HG03469 (cell line): ENCODE measurements around the gene PLD5.
"Not testable (repeated sequence)": the region's sequence is repeated elsewhere in the genome, so short reads cannot be mapped to it uniquely, and the experiment has no call there.

ENCODE experiments used
- ATAC-seq: cut with Tn5 transposase; IDR thresholded peaks from one replicate; pipeline ENCODE4 v1.9.1; 2021; ENCODE audit warnings: mild to moderate bottlenecking, moderate library complexity, moderate number of reproducible peaks; ENCODE audit not compliant: unreplicated experiment

PLD5 gene

DNA sequence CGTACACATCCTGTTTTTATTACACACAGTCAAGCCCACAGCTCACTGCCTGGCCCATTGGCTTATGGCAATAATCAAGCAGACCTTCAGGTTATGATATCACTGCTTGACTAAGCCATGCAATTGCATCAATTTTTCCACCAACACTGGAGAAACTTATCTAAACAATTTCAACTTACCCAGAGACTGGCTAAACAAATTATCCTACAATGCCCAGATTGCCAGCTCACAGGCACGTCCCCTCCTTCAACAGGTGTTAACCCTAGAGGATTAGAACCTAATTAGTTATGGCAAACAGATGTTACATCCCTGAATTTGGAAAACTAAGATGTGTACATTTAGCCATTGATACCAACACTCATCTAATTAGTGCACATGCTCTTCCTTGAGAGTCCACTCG lies 310.0 kb downstream of the PLD5 start:
- ATAC-seq: not testable (repeated sequence)

DNA sequence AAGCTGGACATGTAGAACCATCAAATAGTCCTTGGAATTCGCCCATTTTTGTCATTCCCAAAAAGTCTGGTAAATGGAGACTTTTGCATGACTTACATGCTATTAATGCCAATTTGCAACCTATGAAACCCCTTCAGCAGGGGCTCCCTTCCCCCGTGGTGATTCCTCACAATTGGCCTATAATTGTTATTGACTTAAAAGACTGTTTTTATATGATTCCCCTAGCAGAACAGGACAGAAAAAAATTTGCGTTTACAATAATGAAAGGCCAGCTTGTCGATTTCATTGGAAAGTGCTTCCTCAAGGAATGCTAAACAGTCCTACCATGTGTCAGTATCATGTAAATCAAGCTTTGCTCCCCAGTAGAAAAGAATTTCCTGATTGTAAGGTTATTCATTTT lies 311.5 kb downstream of the PLD5 start:
- ATAC-seq: not testable (repeated sequence)

- no peak for ATAC-seq
Measured at GRCh38 chr1:242212401-242212800, 312.1 kb downstream of the PLD5 start.

DNA sequence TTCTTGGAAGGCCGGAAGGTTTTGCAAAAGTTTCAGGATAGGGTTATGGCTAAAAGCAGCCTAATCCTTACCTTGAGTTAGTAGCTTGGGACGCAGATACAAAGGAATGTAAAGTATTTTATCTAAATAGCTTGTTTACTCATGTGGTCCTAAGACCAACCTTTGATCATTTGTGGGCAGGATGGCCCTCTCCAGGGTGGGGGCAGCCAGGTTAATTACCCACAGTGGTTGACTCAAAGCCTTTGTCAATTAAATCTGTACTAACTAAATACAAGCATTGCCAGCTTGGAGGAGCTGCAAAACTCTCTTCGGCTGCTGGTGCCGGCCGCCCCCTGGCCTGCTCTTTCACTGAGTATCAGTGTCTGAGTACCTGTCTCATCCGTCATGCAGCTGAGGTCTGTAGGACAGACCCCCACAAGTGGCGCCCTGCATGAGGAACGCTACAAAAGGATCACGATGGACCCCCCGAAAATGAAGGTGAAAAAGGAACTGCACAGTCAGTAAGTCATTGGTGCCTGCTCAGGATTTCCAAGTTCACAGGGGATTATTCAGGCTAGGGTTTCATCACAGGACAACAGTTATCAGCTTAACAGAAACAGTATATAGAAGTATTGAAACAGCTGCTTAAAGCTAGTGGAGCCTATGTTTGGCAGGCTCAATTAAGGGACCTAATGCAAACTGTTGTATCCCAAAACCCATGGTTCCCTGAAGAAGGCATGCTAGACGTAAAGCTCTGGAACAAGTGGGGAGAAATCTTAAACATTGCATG lies 313.1 kb downstream of the PLD5 start:
- no peak for ATAC-seq

DNA sequence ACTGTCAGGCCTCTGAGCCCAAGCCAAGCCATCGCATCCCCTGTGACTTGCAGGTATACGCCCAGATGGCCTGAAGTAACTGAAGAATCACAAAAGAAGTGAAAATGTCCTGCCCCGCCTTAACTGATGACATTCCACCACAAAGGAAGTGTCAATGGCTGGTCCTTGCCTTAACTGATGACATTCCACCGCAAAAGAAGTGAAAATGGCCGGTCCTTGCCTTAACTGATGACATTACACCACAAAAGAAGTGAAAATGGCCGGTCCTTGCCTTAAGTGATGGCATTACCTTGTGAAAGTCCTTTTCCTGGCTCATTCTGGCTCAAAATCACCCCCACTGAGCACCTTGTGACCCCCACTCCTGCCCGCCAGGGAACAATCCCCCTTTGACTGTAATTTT lies 314.2 kb downstream of the PLD5 start:
- ATAC-seq: not testable (repeated sequence)

DNA sequence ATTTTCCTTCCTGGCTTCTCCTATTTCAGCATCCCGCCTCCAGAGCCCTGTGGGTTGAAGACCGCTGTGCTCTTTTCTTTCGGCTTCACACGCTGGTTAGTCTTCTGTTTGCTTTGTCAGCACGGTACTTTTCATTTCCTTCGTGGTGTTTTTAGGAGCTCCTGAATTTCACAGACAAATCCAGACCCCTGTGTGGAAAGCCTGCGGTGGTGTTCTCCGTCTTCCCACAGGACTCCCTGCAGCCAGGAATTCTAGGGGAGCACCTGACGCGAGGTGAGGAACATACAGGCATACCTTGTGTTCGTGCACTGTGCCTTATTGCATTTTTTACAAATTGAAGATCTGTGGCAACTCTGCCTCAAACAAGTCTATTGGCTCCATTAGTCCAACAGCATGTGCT lies 315.4 kb downstream of the PLD5 start:
- no peak for ATAC-seq

- ATAC-seq: no peak
Measured at GRCh38 chr1:242208021-242208420, 316.5 kb downstream of the PLD5 start.

- no peak for ATAC-seq
Measured at GRCh38 chr1:242206994-242207393, 317.5 kb downstream of the PLD5 start.

DNA sequence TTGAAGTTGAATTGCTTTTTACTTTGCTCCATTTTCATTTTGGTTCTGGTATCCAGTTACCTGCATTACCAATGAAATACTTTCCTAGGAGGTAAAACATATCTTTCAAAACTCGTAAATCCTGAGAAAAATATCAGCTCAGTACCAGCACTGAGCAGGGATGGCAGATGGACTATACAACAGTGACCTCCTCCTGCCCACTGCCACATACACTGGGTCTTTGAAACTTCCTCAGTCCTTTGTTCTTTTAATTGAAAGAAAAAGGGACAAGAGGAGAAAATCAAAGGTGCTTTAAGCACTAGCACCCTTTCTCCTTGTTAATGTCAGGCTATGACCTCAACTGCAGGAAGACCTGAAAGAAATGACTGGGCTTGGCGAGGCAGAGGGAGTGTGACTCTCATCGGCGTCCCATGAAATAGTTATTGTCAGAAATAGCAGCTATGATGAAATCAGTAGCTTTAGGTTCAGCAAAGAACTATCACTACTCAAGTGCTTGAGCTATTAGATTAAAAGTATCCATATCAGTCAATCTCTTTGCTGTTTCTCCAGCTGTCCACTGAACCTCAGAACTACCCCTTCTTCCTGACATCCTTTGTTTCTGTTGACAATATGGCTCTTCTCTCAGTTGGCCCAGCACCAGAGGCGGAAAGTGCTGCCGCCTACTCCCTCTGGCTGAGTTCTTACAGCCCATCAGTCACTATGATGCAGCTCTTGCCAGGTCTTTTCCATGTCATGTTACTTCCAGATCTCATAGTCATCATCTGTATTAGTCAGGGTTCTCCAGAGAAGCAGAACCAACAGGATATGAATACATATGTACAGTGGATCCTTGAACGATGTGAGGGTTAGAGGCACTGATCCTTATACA lies 318.6 kb downstream of the PLD5 start:
- no peak for ATAC-seq

GRCh38 chr1:242203262-242203661 lies 321.2 kb downstream of the PLD5 start:
- ATAC-seq: no peak

GRCh38 chr1:242201090-242201489 lies 323.4 kb downstream of the PLD5 start:
- ATAC-seq: no peak

DNA sequence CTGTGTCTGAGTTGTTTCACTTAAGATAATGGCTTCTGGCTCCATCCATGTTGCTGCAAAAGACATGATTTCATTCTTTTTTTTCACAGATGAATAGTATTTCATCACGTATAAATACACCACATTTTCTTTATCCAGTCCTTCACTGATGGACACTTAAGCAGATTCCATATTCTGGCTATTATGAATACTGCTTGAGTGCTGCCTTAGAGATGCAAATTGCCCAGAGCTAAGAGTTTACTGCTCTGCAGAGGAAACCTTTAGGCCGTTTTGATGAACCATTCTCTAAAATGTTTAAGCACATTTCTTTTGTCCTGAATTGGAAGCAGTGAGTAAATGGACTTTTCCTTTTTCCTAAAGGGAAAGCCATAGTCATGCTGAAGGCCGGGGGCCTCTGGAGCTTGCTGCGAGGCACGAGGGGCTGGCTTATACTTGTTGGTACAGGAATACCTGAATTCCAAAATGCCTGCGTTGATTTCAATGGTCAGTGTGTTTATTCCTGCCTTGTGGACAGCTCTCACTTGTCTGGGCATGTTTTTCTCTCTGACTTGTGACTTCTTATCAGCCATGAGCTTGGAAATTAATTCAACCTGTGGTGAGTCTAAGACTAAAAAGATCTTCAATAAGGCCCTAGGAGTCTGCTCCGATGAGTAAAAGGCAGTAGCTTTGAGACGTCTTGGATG lies 324.6 kb downstream of the PLD5 start:
- no peak for ATAC-seq

DNA sequence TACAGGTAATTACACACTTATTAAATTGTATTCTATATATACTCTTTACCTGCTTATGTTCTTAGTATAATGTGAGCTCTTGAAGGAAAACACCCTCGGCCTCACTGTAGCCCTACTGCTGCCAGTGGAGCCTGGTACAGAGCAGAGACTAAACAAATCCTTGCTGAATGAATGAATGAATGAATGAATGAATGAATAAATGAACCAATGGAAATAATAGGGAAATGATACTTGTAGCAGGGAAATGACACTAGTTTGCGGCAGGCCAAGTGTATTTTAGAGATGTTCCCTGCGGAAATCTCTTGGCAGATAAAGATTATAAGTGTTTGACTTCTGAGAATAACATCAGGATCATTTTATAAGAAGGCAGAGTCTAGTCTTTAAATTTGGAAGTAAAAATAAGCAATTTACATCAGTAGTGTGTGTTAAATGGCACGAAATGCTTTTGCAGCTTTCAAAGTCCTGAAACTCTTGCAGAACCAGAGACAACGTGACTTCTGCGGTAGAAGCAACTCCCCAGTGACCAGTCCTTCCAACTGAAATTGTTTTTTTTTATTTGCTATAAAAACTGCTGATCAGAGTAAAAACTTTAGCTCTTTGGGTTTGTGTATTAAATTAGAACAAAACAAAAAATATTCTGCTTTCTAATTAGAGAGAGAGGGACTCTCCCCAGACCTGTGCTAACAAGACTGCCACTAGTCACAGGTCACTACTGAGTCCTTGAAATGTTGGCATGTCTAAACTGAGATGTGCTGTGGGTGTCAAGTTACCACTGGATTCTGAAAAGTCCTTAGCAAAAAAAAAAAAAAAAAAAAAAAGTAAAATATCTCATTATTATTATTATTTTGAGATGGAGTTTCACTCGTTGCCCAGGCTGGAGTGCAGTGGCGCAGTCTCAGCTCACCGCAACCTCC lies 326.3 kb downstream of the PLD5 start:
- no peak for ATAC-seq

DNA sequence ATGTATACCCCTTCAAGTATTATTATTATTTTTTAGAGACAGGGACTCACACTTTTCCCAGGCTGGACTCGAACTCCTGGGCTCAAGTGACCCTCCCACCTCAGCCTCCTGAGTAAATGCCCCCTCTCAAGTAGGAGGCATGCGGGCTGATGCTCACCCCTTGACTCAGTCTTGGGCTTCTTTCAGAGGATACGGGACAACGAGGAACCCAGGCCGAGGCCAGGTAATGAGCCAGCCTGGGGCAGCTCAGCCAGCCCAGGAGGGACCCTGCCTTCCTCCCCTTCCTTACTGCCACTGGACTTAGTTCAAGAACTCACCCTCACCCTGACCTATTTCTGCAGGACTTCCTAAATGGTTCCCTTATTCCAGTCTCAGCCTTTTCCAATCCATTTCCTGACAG lies 327.6 kb downstream of the PLD5 start:
- no peak for ATAC-seq

DNA sequence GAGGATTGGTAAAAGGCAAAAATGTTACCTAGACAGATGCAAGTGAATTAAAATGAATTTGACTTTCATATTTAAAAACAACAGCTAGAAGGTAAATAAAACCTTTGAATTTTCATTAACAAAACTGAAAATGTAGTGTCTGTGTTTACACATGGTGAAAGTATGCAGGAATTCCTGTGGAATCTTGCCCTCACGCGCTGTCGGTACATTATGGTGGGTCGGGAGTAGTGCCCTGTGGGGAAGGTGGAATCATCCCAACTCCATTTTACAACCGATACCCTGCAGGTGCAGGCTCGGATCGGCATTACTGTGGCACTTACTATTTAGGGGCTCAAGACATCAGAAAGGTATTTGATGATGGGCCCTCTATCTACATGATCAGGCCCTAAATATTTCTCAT lies 328.4 kb downstream of the PLD5 start:
- no peak for ATAC-seq

- ATAC-seq: no peak
Measured at GRCh38 chr1:242189591-242189990, 334.9 kb downstream of the PLD5 start.

DNA sequence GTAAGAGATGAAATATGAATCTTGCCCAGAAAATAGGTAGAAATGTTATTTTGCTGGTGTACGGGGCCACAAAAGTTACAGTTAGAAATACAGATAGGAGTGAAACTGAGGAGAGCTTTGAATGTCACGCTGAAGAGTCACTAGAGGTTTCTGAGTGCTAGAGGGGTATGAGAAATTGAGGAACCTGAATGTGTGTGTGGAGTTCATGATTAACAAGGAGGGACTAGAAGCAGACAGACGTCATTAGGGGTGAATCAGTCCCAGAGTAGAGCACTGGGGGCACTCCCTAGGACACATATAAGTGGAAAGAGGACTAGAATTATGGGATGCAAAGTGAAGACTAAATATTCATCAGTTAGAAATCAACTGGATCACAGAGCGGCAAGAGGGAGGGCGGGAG lies 336.7 kb downstream of the PLD5 start:
- ATAC-seq: peak; percentile 68

GRCh38 chr1:242187171-242187570 lies 337.3 kb downstream of the PLD5 start:
- no peak for ATAC-seq

GRCh38 chr1:242185731-242186130 lies 338.8 kb downstream of the PLD5 start:
- ATAC-seq: no peak

GRCh38 chr1:242184955-242185354 lies 339.5 kb downstream of the PLD5 start:
- ATAC-seq: no peak
